A549 (cell line): ENCODE measurements around the gene SSH2. TPM values are rescaled to one million over a fixed set of nuclear protein-coding genes. Genes with fewer than 3 reads are reported as not detected.
"Not testable (repeated sequence)": the region's sequence is repeated elsewhere in the genome, so short reads cannot be mapped to it uniquely, and the experiment has no call there.

Experiments
- ATAC-seq, 2 experiments: fragments of 200-7000 bp in 1 of 2; fragments of >200 bp in 1 of 2; cut with Nextera tagmentation in 1 of 2; cut with Tn5 transposase in 1 of 2; 3 replicates each; pipeline versions ENCODE4 v1.8.0 to v1.9.1; 2018 to 2020; ENCODE audit warnings: mild to moderate bottlenecking in 1 of 2, moderate library complexity in 1 of 2
- CTCF ChIA-PET: fragments of 300-600 bp; sonication (Branson Sonifier 250); formaldehyde crosslinking; extraction: SDS; loops from one replicate; lab custom pipeline; 2021; ENCODE audit warnings: antibody characterized with exemption, inconsistent platforms; lab: Yijun Ruan, JAX
- POLR2A ChIA-PET: fragments of 350-600 bp; formaldehyde crosslinking; extraction: SDS; loops from one replicate; lab custom pipeline; 2021; ENCODE audit warnings: antibody characterized with exemption, inconsistent platforms; lab: Yijun Ruan, JAX
- DNase-seq, 2 experiments: peaks; one replicate each; pipeline versions ENCODE4 v3.0.0 to v3.0.0-alpha.2; 2011 to 2016; ENCODE audit warnings: low read depth in 1 of 2, low spot score in 1 of 2
- FAIRE-seq: peaks from 2 replicates; lab custom pipeline; 2011; peaks lifted over from hg19 to GRCh38; lab: Jason Lieb, UNC
- H3K27ac ChIP-seq, 2 experiments: fragments of >200 bp; sonication (Bioruptor Twin); formaldehyde crosslinking; 3 replicates each; pipeline ENCODE4 v1.5.1; 2016 to 2017
- H3K4me1 ChIP-seq: fragments of >200 bp; sonication (Bioruptor Twin); formaldehyde crosslinking; 3 replicates; pipeline ENCODE4 v1.6.1; 2016
- H3K4me2 ChIP-seq: fragments of >200 bp; sonication (Bioruptor Twin); formaldehyde crosslinking; 3 replicates; pipeline ENCODE4 v1.6.1; 2016
- H3K4me3 ChIP-seq: fragments of >200 bp; sonication (Bioruptor Twin); formaldehyde crosslinking; 3 replicates; pipeline ENCODE4 v1.5.1; 2016
- H3K9me3 ChIP-seq: fragments of >200 bp; sonication (Bioruptor Twin); formaldehyde crosslinking; 3 replicates; pipeline ENCODE4 v1.6.1; 2016
- CEBPB ChIP-seq, 2 experiments: fragments of >200 bp in 1 of 2; sonication (Bioruptor Twin) in 1 of 2; formaldehyde crosslinking in 1 of 2; IDR thresholded peaks; 2 replicates each; pipeline ENCODE4 v1.6.1; 2012 to 2016
- E2F6 ChIP-seq: IDR thresholded peaks from 2 replicates; pipeline ENCODE4 v1.6.1; 2012; ENCODE audit warnings: low read depth, borderline replicate concordance
- ELK1 ChIP-seq: fragments of 150-350 bp; IDR thresholded peaks from 2 replicates; pipeline ENCODE4 v1.6.1; 2014; ENCODE audit warnings: low read depth, mild to moderate bottlenecking, low read length
- FOSB ChIP-seq: fragments of 250-450 bp; sonication (Bioruptor Pico); IDR thresholded peaks from 2 replicates; pipeline ENCODE4 v1.5.0; 2020; ENCODE audit warnings: mild to moderate bottlenecking, moderate library complexity
- FOSL2 ChIP-seq, 2 experiments: fragments of 450-650 bp in 1 of 2; fragments of >200 bp in 1 of 2; sonication (Bioruptor Twin) in 1 of 2; formaldehyde crosslinking; IDR thresholded peaks; 2 replicates each; pipeline versions ENCODE4 v1.5.0 to v1.6.1; 2016 to 2020; ENCODE audit warnings: mild to moderate bottlenecking in 1 of 2, moderate library complexity in 1 of 2
- FOXS1 ChIP-seq: fragments of 250-450 bp; sonication (Bioruptor Pico); IDR thresholded peaks from 2 replicates; pipeline ENCODE4 v1.5.0; 2020; ENCODE audit warnings: mild to moderate bottlenecking, moderate library complexity
- HEYL ChIP-seq: fragments of 250-450 bp; sonication (Bioruptor Pico); IDR thresholded peaks from 2 replicates; pipeline ENCODE4 v1.8.0; 2021; ENCODE audit warnings: mild to moderate bottlenecking, moderate library complexity
- HOXA7 ChIP-seq: fragments of 250-450 bp; sonication (Bioruptor Pico); IDR thresholded peaks from 2 replicates; pipeline ENCODE4 v1.5.0; 2020; ENCODE audit warnings: mild to moderate bottlenecking, moderate library complexity
- HOXB13 ChIP-seq: fragments of 250-450 bp; sonication (Bioruptor Pico); IDR thresholded peaks from 2 replicates; pipeline ENCODE4 v1.5.0; 2020; ENCODE audit warnings: low read depth, mild to moderate bottlenecking, moderate library complexity
- HOXB5 ChIP-seq: fragments of 250-450 bp; sonication (Bioruptor Pico); IDR thresholded peaks from 2 replicates; pipeline ENCODE4 v1.5.0; 2020; ENCODE audit warnings: mild to moderate bottlenecking, moderate library complexity
- KDM1A ChIP-seq: fragments of 200-600 bp; sonication (generic); IDR thresholded peaks from 2 replicates; pipeline ENCODE4 v1.6.1; 2016; ENCODE audit warnings: low read depth, mild to moderate bottlenecking
- MYC ChIP-seq: IDR thresholded peaks from 2 replicates; pipeline ENCODE4 v1.6.1; 2012; ENCODE audit warnings: mild to moderate bottlenecking, inconsistent platforms, low read length, improper control_type of control experiment, borderline replicate concordance
- NR3C1 ChIP-seq: fragments of >200 bp; sonication (Bioruptor Twin); formaldehyde crosslinking; IDR thresholded peaks from 3 replicates; pipeline ENCODE4 v1.6.1; 2017
- POLR2A ChIP-seq: IDR thresholded peaks from 2 replicates; pipeline ENCODE4 v1.6.1; 2012; ENCODE audit warnings: mild to moderate bottlenecking, low read length
- RARB ChIP-seq: fragments of 250-450 bp; sonication (Bioruptor Pico); IDR thresholded peaks from 2 replicates; pipeline ENCODE4 v1.8.0; 2021; ENCODE audit warnings: mild to moderate bottlenecking, moderate library complexity
- RCOR1 ChIP-seq: fragments of 150-350 bp; IDR thresholded peaks from 2 replicates; pipeline ENCODE4 v1.6.1; 2014; ENCODE audit warnings: antibody characterized with exemption, low read length, low read depth
- TP53 ChIP-seq: fragments of 250-450 bp; sonication (Bioruptor Pico); IDR thresholded peaks from 2 replicates; pipeline ENCODE4 v1.5.0; 2021; ENCODE audit warnings: mild to moderate bottlenecking, moderate library complexity
- ZFP36 ChIP-seq: fragments of 450-650 bp; IDR thresholded peaks from 2 replicates; pipeline ENCODE4 v1.6.1; 2014; ENCODE audit warnings: borderline replicate concordance; ENCODE audit not compliant: partially characterized antibody
- WGBS: methylation state at CpG from one replicate; pipeline ENCODE4 v1.1.6; 2017; ENCODE audit errors: missing lambda C conversion rate; 5-methylcytosine and 5-hydroxymethylcytosine counted together
- polyA plus RNA-seq, 4 experiments: library from polyadenylated mRNA; depleted of rRNA in 3 of 4; stranded (reverse); fragments of >200 nt; fragmentation: RNase III in 1 of 4; extraction: RNeasy Plus Mini Kit Qiagen cat#74134 plus additional on column Dnase treatment in 1 of 4; gene quantifications; 2 replicates in 3 of 4; 3 replicates in 1 of 4; pipeline ENCODE4 v1.2.3, GENCODE V29; 2011 to 2017
- TF ChIP-seq, protein P1 (sequence below): fragments of 250-450 bp; sonication (Bioruptor Pico); IDR thresholded peaks from 2 replicates; pipeline ENCODE4 v1.5.0; 2021; ENCODE audit warnings: mild to moderate bottlenecking, moderate library complexity, borderline replicate concordance

SSH2 gene
- polyA plus RNA-seq, 2 of the 4 experiments (the other 2 are of a cell fraction) = 20.7 to 24.5 TPM

- TF ChIP-seq MYC = no peak
- TF ChIP-seq CEBPB (IDR thresholded peaks at IDR 0.05) = no peak
- TF ChIP-seq RCOR1 = no peak
Measured at GRCh38 chr17:29881256-29881655, 48.8 kb downstream of the SSH2 start (continued).

DNA sequence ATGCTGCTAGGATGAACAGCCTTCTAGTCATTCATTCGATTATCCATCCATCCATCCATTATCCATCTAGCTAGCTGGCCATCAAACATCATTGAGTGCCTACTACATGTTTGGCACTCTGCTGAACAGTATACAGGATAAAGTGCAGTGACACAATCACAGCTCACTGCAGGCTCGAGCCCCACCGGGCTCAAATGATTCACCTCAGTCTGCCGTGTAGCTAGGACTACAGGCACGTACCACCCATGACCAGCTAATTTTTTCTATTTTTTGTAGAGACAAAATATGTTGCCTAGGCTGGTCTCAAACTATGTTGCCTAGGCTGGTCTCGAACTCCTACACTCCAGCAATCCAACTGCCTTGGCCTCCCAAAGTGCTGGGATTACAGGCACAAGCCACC lies 50.0 kb downstream of the SSH2 start:
- 95% methylated on average over 6 of the region's 6 CpGs for WGBS
- Histone ChIP-seq H3K9me3 (no peaks in the 10 kb centered on the region), H3K27ac (no peak overlapping the region), H3K4me2 (no peak overlapping the region), H3K4me1 (no peaks in the 10 kb centered on the region), H3K4me3 (no peak overlapping the region)
- ChIA-PET CTCF (interaction anchor here (1.6 kb wide), 1 partner anchor 12 kb away, joined by 5 read pairs; no protein-coding TSS in a partner anchor), POLR2A (no interaction called here)
- TF ChIP-seq HEYL (CRISPR knock-in tag) = no peak
- TF ChIP-seq HOXA7 (CRISPR knock-in tag) = no peak
- TF ChIP-seq RCOR1 = no peak
- TF ChIP-seq E2F6 = no peak
- TF ChIP-seq FOSB (CRISPR knock-in tag) = no peak
- ATAC-seq (no peak), FAIRE-seq (no peak), DNase-seq (no peak)

GRCh38 chr17:29874931-29875596 lies 55.0 kb downstream of the SSH2 start:
- ChIA-PET CTCF (interaction anchor here (5.4 kb wide), 1 partner anchor 56 kb away, joined by 25 read pairs; the partner anchor contains the start of gene SSH2), POLR2A (no interaction called here)
- WGBS = 95% methylated on average over 1 of the region's 1 CpG
- TF ChIP-seq FOSB (CRISPR knock-in tag) = no peak
- no peak for TF ChIP-seq RCOR1
- TF ChIP-seq KDM1A = no peak
- TF ChIP-seq HOXB5 (CRISPR knock-in tag) = no peak
- no peak for TF ChIP-seq HOXB13 (CRISPR knock-in tag)
- TF ChIP-seq E2F6 = no peak
- TF ChIP-seq RARB (CRISPR knock-in tag) = no peak
- TF ChIP-seq, protein P1, sequence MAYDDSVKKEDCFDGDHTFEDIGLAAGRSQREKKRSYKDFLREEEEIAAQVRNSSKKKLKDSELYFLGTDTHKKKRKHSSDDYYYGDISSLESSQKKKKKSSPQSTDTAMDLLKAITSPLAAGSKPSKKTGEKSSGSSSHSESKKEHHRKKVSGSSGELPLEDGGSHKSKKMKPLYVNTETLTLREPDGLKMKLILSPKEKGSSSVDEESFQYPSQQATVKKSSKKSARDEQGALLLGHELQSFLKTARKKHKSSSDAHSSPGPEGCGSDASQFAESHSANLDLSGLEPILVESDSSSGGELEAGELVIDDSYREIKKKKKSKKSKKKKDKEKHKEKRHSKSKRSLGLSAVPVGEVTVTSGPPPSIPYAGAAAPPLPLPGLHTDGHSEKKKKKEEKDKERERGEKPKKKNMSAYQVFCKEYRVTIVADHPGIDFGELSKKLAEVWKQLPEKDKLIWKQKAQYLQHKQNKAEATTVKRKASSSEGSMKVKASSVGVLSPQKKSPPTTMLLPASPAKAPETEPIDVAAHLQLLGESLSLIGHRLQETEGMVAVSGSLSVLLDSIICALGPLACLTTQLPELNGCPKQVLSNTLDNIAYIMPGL (CRISPR knock-in tag) = no peak
- TF ChIP-seq FOXS1 (CRISPR knock-in tag) = no peak
- FAIRE-seq (peak; percentile 43), DNase-seq (no peak), ATAC-seq (no peak)
- Histone ChIP-seq H3K4me2 (no peak overlapping the region), H3K27ac (no peak overlapping the region), H3K4me3 (no peak overlapping the region), H3K9me3 (no peaks in the 10 kb centered on the region), H3K4me1 (no peaks in the 10 kb centered on the region)

DNA sequence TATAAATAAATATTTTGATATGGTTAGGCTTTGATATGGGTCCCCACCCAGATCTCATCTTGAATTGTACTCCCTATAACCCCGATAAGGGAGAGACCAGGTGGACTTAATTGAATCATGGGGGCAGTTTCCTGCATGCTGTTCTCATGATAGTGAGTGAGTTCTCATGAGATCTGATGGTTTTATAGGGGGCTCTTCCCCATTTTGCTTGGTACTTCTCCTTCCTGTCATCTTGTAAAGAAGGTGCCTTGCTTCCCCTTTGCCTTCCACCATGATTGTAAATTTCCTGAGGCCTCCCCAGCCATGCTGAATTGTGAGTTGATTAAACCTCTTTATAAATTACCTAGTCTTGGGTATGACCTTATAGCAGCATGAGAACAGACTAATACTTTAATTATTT lies 55.7 kb downstream of the SSH2 start:
- H3K4me1 ChIP-seq, FAIRE-seq, H3K4me2 ChIP-seq, POLR2A ChIA-PET, H3K27ac ChIP-seq, ATAC-seq, DNase-seq, H3K9me3 ChIP-seq, H3K4me3 ChIP-seq: not testable (repeated sequence)
- WGBS = 100% methylated on average over 1 of the region's 1 CpG
- CTCF ChIA-PET = interaction anchor here (1.4 to 5.4 kb wide), 3 partner anchors 57 to 147 kb away, joined by 3 to 25 read pairs (median 8); partner anchors contain the start of gene SSH2

DNA sequence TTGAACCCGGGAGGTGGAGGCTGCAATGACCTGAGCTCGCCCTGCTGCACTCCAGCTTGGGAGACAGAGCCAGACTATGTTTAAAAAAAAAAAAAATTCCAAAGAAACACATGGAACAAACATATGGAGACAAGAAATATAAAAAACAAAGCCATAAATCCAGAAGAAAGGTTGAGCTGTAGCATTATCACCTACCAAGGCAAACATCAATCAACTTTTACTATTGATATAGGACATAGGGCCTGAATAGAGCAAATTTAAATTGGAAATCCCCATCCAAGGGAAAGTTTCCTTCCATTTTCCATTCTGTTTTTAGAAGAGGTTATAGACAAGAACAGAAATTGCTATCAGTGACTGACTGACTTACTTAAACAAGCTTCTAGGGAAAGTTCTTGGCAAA lies 56.6 kb downstream of the SSH2 start:
- Histone ChIP-seq H3K4me1 (no peaks in the 10 kb centered on the region), H3K27ac (no peak overlapping the region), H3K9me3 (no peaks in the 10 kb centered on the region), H3K4me2 (no peak overlapping the region)
- no peak for ATAC-seq
- CTCF ChIA-PET = interaction anchor here (0.6 to 5.4 kb wide), 7 partner anchors 8 to 1131 kb away, joined by 3 to 25 read pairs (median 5); partner anchors contain the start of gene SSH2
- DNase-seq = no peak
- no peak for TF ChIP-seq ZFP36
- no peak for TF ChIP-seq ELK1
- no peak for TF ChIP-seq FOSL2 (IDR thresholded peaks at IDR 0.05)
- no peak for TF ChIP-seq FOSL2 (CRISPR knock-in tag; IDR thresholded peaks at IDR 0.05)
- no peak for TF ChIP-seq TP53 (CRISPR knock-in tag)
- TF ChIP-seq NR3C1 = no peak
- TF ChIP-seq POLR2A = no peak
- TF ChIP-seq, all 56 proteins: peak for 0
- 90% methylated on average over 2 of the region's 2 CpGs for WGBS
- no peak overlapping the region for H3K4me3 ChIP-seq
- FAIRE-seq = no peak
- POLR2A ChIA-PET = no interaction called here
